D721Med (cell line): ENCODE data around the gene CTPS1.

Experiments used
- DNase-seq: peaks from one replicate; pipeline ENCODE4 v3.0.0; 2011; ENCODE audit warnings: low spot score; ENCODE audit not compliant: insufficient read length
- FAIRE-seq: peaks from 2 replicates; lab custom pipeline; 2011; peaks lifted over from hg19 to GRCh38; lab: Jason Lieb, UNC
- TF ChIP-seq, protein P1 (sequence below): IDR thresholded peaks from 2 replicates; pipeline ENCODE4 v1.5.1; 2012; ENCODE audit warnings: mild to moderate bottlenecking, control low read depth; ENCODE audit not compliant: insufficient read depth; ENCODE audit errors: missing control alignments

Gene CTPS1

DNA sequence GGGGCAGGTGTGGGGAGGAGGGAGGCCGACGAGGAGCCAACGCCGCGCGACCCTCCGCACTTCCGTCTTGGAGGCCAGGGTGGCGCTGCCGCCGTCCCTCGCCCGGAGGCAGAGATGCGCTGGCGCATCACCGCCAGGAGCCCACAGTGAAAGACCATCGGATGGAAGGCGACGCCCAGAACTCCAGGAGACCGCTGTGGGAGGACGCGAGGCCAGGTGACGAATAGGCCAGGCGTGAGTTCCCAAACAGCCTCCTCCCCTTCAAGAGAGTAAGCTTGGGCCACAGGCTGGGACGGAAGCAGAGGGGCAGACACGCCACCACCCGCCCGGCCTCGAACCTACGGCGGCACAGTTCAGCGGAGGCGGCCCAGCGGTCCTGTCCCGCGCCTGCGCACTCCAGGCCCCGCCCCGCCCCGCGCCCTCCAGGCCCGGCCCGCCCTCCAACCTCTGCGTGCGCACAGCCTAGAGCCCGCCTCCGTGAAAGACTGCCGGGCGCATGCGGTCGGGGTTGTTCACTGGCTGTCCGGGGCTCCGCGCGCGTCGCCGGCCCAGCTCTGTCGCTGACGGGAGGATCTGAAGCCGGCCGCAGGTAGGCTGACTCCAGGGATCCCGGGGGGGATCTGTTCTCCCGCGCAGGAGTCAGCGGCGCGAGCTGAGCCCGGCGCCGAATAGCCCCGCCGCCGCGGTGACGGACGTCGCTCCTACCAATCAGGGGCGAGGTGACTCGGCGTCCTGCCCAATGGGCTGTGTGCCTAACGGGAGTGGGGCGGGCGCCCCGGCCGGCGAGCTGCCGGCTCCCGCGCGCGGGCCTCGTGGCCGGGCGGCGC is at the start of gene CTPS1:
Gene CTPS1, plus strand, starts transcription at position 456 of the 827 bp plus-strand sequence. CDS start 3,595 bp downstream, outside the sequence.
- peak; percentile 92 for DNase-seq
- FAIRE-seq: no peak
- TF ChIP-seq, protein P1, sequence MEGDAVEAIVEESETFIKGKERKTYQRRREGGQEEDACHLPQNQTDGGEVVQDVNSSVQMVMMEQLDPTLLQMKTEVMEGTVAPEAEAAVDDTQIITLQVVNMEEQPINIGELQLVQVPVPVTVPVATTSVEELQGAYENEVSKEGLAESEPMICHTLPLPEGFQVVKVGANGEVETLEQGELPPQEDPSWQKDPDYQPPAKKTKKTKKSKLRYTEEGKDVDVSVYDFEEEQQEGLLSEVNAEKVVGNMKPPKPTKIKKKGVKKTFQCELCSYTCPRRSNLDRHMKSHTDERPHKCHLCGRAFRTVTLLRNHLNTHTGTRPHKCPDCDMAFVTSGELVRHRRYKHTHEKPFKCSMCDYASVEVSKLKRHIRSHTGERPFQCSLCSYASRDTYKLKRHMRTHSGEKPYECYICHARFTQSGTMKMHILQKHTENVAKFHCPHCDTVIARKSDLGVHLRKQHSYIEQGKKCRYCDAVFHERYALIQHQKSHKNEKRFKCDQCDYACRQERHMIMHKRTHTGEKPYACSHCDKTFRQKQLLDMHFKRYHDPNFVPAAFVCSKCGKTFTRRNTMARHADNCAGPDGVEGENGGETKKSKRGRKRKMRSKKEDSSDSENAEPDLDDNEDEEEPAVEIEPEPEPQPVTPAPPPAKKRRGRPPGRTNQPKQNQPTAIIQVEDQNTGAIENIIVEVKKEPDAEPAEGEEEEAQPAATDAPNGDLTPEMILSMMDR: peak; percentile 6

GRCh38 chr1:40930174-40930964 is 49.1 kb upstream of the CTPS1 start:
- FAIRE-seq: no peak
- TF ChIP-seq, protein P1: no peak
- DNase-seq: no peak

DNA sequence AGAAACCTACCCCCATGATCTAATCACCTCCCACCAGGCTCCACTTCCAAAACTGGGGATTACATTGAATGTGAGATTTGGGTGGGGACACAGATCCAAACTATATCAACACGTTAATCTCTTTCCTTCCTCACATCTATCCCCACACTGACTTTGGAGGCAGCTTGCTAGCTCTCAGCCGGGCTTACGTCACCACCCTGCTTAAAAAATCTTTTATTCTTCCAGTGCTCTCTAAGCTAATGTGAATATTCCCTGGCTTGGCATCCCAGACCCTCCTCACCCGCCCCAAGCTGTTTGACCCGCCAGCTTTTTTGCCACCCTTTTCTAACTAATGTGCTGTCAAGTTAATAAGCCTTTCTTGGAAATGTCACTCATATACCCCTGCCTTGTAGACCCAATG is 47.9 kb upstream of the CTPS1 start:
- TF ChIP-seq, protein P1: no peak
- no peak for DNase-seq
- FAIRE-seq: no peak

GRCh38 chr1:40932006-40932405 is 47.5 kb upstream of the CTPS1 start:
- DNase-seq (no peak), FAIRE-seq (no peak)
- TF ChIP-seq, protein P1: no peak

- TF ChIP-seq, protein P1: no peak
- no peak for DNase-seq
- no peak for FAIRE-seq
These were observed 42.6 kb upstream of the CTPS1 start for GRCh38 chr1:40936931-40937339.

GRCh38 chr1:40938393-40938792 is 41.1 kb upstream of the CTPS1 start:
- DNase-seq (no peak), FAIRE-seq (no peak)
- TF ChIP-seq, protein P1: no peak
